NCI-H1930 (cell line): Measurements from ENCODE around the gene BNC2.
"Not testable (repeated sequence)": the region's sequence is repeated elsewhere in the genome, so short reads cannot be mapped to it uniquely, and the experiment has no call there.

Experiments
- DNase-seq, 2 experiments: peaks; one replicate each; lab custom pipeline; 2025; lab: John Stamatoyannopoulos, UW

The BNC2 gene, protein sequence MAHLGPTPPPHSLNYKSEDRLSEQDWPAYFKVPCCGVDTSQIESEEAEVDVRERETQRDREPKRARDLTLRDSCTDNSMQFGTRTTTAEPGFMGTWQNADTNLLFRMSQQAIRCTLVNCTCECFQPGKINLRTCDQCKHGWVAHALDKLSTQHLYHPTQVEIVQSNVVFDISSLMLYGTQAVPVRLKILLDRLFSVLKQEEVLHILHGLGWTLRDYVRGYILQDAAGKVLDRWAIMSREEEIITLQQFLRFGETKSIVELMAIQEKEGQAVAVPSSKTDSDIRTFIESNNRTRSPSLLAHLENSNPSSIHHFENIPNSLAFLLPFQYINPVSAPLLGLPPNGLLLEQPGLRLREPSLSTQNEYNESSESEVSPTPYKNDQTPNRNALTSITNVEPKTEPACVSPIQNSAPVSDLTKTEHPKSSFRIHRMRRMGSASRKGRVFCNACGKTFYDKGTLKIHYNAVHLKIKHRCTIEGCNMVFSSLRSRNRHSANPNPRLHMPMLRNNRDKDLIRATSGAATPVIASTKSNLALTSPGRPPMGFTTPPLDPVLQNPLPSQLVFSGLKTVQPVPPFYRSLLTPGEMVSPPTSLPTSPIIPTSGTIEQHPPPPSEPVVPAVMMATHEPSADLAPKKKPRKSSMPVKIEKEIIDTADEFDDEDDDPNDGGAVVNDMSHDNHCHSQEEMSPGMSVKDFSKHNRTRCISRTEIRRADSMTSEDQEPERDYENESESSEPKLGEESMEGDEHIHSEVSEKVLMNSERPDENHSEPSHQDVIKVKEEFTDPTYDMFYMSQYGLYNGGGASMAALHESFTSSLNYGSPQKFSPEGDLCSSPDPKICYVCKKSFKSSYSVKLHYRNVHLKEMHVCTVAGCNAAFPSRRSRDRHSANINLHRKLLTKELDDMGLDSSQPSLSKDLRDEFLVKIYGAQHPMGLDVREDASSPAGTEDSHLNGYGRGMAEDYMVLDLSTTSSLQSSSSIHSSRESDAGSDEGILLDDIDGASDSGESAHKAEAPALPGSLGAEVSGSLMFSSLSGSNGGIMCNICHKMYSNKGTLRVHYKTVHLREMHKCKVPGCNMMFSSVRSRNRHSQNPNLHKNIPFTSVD

DNA sequence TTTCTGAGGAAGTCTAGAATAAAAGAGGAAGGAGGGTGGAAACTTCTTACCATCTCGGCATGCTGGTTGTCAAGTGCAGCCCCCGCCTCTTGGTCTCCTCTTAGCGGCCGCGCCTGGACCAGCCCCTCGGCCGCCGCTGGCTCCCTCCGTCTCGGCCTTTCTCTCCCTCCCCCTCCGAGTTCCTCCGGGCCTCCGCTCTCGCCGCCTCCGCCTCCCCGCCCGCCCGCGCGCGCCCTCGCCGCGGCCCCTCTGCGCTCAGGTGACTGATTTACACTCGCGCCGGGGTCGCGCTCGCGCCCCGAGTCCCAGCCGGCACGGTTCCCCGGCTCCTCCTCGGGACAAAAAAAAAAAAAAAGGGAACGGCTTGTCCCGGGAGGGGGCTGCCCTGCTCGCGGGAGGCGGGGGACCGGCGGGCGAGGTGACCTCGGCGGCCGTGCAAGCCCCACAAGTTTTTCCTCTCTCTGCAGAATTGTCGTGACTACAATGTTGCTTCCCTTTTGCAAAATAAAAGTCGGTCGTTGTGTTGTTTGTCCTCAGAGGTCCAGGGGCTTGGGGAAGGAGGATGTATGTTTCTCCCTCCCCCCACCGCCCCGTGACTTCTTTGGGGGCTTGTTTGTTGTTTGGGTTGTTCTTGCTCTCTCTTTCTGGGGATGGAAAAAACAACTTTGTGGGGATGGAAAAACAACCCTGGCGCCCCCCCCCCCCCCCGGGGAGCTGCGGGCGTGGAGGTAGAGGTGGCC is at the start of gene BNC2:
Gene BNC2, minus strand, starts transcription at position 75 of the 740 bp plus-strand sequence. Its CDS starts 22 bp downstream, at position 53.
- DNase-seq = no peak

GRCh38 chr9:16918920-16919319 is 48.5 kb upstream of the BNC2 start:
- DNase-seq = no peak

DNA sequence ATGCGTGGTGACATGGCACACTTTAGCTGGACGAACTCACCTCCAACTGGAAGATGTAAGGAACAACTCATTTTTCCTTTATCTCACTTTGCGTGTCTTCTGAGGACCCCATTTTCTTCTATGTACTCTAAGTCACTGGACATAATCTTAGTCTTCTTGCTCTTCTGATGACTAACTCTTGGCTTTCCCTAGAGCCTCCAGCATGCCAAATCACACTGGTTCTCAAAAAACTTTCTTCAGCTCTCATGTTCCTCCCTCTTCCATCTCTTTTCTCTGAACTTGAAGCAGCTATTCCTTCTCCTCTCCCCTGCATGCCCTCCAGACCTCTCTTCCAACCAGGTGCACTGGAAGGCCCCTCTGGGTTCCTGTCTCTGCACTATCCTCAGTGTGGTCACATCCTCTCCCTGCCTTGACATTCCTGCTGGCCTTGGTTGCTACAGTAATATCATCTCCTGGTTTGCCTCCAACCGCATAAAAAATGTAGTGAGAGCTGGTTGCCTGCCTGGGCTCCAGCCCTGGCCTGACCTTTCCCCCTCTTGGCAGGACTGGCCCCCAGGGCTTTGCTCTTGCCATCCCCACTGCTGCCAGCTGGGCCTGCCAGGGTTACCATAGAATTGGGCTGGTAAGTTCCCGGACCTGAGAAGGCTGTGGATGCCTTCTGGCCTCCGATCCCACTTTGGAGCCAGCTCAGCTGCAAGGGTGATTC is 44.8 kb upstream of the BNC2 start:
- no peak for DNase-seq

DNA sequence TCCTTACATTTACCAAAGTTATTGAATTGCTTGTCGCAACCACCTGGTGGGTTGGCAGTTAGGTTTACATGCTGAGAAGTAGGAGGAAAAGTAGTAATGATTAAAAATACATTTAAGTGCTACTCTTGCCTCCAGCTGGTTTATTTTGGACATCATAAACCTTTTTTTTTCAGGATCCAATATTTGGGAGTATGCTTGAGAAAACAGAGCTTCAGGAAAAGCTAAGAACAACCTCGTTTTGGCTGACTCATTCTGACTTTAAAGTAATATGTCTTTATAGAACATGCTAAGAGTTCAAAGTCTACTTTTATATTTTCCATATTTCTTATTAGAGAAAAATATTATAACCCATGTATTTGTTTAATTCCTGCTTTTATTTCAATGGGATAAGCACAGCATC is 41.7 kb upstream of the BNC2 start:
- DNase-seq = no peak

DNA sequence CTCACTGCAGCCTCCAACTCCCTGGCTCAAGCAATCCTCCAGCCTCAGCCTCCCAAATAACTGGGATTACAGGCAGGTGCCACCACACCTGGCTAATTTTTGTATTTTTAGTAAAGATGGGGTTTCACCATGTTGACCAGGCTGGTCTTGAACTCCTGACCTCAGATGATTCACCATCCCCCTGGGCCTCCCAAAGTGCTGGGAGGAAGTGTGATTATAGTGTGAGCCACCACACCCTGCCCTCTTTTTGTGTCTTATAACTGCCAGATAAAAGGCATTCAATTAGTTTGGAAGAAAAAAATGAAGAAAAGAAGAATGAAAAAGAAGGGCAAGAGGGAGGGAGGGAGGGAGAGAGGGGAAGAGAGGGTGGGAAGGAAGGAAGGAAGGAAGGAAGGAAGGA is 37.7 kb upstream of the BNC2 start:
- DNase-seq = not testable (repeated sequence)

GRCh38 chr9:16904655-16905054 is 34.2 kb upstream of the BNC2 start:
- DNase-seq = no peak

DNA sequence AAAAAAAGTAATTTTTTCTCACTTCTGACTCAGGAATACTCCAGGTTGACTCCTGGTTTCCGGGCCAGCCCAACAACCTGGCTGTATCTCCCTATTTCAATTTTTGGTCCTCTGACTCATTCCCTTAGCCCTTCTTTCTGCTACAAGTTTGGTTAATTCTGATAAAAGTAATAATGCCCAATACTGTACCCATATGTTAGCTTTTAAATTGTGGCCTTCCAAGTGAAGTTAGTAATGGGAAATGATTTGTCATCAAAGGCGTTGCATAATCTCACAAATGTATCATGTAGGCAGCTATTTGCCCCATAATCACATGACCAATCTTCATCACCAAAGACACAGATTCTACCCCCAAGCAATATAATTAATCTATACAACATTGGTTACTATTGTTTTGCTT is 31.1 kb upstream of the BNC2 start:
- DNase-seq = no peak

- no peak for DNase-seq
Measured at GRCh38 chr9:16899606-16900005, 29.1 kb upstream of the BNC2 start.

DNA sequence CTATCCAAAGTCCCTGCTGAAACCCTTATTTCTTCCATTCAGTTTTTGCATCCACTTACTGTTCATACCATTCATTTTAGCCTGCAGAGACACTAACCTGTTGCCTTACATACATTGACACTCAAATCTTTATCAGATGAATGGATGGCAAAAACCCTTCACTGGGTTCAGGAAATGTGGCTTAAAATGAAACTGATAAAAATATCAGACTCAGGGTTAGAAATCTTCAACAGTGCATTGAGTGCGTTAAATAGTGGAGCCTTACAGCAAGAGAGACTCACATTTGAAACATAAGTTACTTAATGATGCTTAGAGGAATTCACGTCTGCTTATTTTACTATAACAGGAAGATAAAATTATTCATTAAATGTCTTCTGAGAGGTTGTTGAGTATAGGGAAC is 28.0 kb upstream of the BNC2 start:
- DNase-seq = no peak

- DNase-seq = no peak
Measured at GRCh38 chr9:16888594-16888993, 18.1 kb upstream of the BNC2 start.

DNA sequence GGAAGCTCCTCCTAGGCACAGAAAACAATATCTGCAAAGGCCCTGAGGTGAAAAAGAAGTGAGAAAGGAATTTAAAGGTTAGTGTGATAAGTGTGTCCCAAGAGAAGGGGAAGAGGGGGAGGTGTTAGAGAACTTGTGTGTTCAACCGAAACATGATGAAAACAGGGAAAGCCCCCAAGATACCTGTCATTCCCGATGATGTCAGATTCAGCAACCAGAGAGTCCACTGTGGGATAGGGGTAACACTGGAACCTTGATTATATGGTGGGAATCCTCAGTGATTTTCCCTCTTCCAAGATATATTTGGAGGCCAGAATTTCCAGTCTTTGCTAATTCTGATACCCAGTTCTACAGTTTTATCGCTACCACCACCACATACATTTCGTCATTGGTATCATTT is 15.5 kb upstream of the BNC2 start:
- no peak for DNase-seq

DNA sequence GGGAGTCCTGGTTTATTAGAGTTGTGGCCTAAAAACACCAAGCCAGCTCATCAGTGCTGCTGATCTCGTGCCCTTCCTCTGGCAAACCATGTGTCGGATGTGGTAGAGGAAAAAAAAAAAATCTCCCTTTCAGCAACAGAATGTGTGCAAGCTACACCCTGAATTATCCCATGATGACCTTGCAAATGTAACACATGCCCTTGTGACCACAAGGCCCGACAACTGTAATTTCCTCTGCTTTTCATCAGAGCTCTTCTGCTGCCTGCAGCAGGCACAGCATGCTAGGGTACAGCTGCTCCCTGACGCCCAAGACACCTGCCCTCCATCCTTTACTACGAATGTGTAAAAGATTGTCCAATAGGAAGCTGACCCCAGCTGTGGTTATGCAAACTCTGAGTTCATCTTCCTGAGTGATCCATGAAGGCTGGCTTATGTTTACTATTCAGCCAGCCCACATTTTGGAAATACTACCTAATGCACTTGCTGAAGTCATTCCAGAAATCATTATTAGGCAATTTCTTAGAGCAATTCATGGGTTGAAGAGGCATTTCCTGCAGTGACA is 14.6 kb upstream of the BNC2 start:
- no peak for DNase-seq

GRCh38 chr9:16884373-16884772 is 13.9 kb upstream of the BNC2 start:
- no peak for DNase-seq

- DNase-seq = no peak
Measured at GRCh38 chr9:16883586-16883985, 13.1 kb upstream of the BNC2 start.

- not testable (repeated sequence) for DNase-seq
Measured at GRCh38 chr9:16882440-16882839, 12.0 kb upstream of the BNC2 start.

- no peak for DNase-seq
Measured at GRCh38 chr9:16879416-16879815, 8.9 kb upstream of the BNC2 start.

- DNase-seq = no peak
Measured at GRCh38 chr9:16877256-16877655, 6.8 kb upstream of the BNC2 start.

DNA sequence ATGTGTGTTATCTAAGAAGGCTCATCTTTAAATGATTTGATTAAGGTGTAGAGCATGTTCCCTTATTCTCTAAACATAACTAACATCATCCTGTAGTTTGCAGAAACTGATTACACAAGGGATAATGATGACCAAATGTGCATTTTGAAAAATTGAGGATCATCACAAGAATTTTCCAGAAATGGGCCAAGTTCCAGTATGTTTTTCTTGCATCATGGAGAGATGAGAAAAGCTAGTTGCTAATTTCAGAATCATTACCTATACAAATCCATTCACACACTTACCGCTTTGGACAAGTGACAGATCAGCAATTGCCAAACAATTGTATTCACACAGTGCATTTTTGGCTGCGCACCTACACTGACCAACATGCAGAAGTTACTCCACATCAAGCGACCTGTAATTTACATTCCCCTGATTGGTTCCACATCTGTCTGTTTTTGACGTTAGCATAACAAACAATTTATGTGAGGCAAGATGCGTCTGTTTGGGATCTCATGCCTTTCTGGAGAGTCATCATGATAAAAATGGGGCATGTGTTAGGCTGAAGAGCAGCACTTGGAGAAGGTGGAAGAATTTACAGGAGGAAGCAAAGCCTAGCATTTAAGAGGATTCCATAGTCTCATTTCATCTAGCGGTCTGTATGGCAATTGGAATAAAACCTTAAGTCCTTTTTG is 2.8 kb upstream of the BNC2 start:
- DNase-seq = no peak

GRCh38 chr9:16871336-16872151 is 1.1 kb upstream of the BNC2 start:
- DNase-seq = no peak
